ENCODE measurements around the gene ADGRF5. TPM values are rescaled to one million over a fixed set of nuclear protein-coding genes. Genes with fewer than 3 reads are reported as not detected.
A peak's percentile ranks its signal among the peaks of the same experiment; 100 is the strongest.
"Not testable (repeated sequence)": the region's sequence is repeated elsewhere in the genome, so short reads cannot be mapped to it uniquely, and the experiment has no call there.

ADGRF5 gene
- total RNA-seq, 1 donor from 2014 or later = not detected

- no peak for DNase-seq (ENCODE audit: extremely low spot score, unreplicated experiment)
- Mint-ChIP-seq H3K4me1 (ENCODE audit: unreplicated experiment) (peaks cover 10% of the 10 kb centered on the region), H3K27me3 (ENCODE audit: unreplicated experiment) (peaks cover 40% of the 10 kb centered on the region), H3K36me3 (ENCODE audit: unreplicated experiment) (no peaks in the 10 kb centered on the region), H3K4me3 (ENCODE audit: unreplicated experiment) (no peak overlapping the region), H3K9me3 (ENCODE audit: unreplicated experiment) (no peaks in the 10 kb centered on the region), H3K27ac (ENCODE audit: unreplicated experiment) (no peak overlapping the region)
- TF ChIP-seq CTCF (IDR thresholded peaks at IDR 0.05) = no peak
These were observed 70.9 kb downstream of the ADGRF5 start for GRCh38 chr6:46850792-46851191.

GRCh38 chr6:46849361-46849690 is 72.4 kb downstream of the ADGRF5 start:
- H3K36me3 Mint-ChIP-seq (ENCODE audit: unreplicated experiment) = no peaks in the 10 kb centered on the region
- peak overlapping the region; percentile 65 for H3K4me3 Mint-ChIP-seq (ENCODE audit: unreplicated experiment)
- TF ChIP-seq CTCF (IDR thresholded peaks at IDR 0.05) = no peak
- peaks cover 43% of the 10 kb centered on the region for H3K27me3 Mint-ChIP-seq (ENCODE audit: unreplicated experiment)
- no peaks in the 10 kb centered on the region for H3K9me3 Mint-ChIP-seq (ENCODE audit: unreplicated experiment)
- H3K27ac Mint-ChIP-seq (ENCODE audit: unreplicated experiment) = no peak overlapping the region
- DNase-seq (ENCODE audit: extremely low spot score, unreplicated experiment) = no peak
- H3K4me1 Mint-ChIP-seq (ENCODE audit: unreplicated experiment) = peaks cover 10% of the 10 kb centered on the region

- peak; percentile 94 for DNase-seq (ENCODE audit: extremely low spot score, unreplicated experiment)
- Mint-ChIP-seq H3K4me3 (ENCODE audit: unreplicated experiment) (peak overlapping the region; percentile 65), H3K27me3 (ENCODE audit: unreplicated experiment) (peaks cover 39% of the 10 kb centered on the region), H3K27ac (ENCODE audit: unreplicated experiment) (no peak overlapping the region), H3K36me3 (ENCODE audit: unreplicated experiment) (no peaks in the 10 kb centered on the region), H3K9me3 (ENCODE audit: unreplicated experiment) (no peaks in the 10 kb centered on the region), H3K4me1 (ENCODE audit: unreplicated experiment) (peaks cover 10% of the 10 kb centered on the region)
- peak; percentile 99 for TF ChIP-seq CTCF (IDR thresholded peaks at IDR 0.05)
These were observed 72.9 kb downstream of the ADGRF5 start for GRCh38 chr6:46848684-46849360.

GRCh38 chr6:46845126-46845525 is 76.6 kb downstream of the ADGRF5 start:
- TF ChIP-seq CTCF (IDR thresholded peaks at IDR 0.05) = no peak
- Mint-ChIP-seq H3K36me3 (ENCODE audit: unreplicated experiment) (no peaks in the 10 kb centered on the region), H3K27me3 (ENCODE audit: unreplicated experiment) (peaks cover 30% of the 10 kb centered on the region), H3K4me3 (ENCODE audit: unreplicated experiment) (no peak overlapping the region), H3K4me1 (ENCODE audit: unreplicated experiment) (peaks cover 10% of the 10 kb centered on the region), H3K27ac (ENCODE audit: unreplicated experiment) (no peak overlapping the region), H3K9me3 (ENCODE audit: unreplicated experiment) (peaks cover 24% of the 10 kb centered on the region)
- DNase-seq (ENCODE audit: extremely low spot score, unreplicated experiment) = no peak

GRCh38 chr6:46842252-46842846 is 79.4 kb downstream of the ADGRF5 start:
- not testable (repeated sequence) for DNase-seq (ENCODE audit: extremely low spot score, unreplicated experiment); H3K27ac Mint-ChIP-seq (ENCODE audit: unreplicated experiment); H3K4me1 Mint-ChIP-seq (ENCODE audit: unreplicated experiment); H3K4me3 Mint-ChIP-seq (ENCODE audit: unreplicated experiment); H3K36me3 Mint-ChIP-seq (ENCODE audit: unreplicated experiment)
- H3K27me3 Mint-ChIP-seq (ENCODE audit: unreplicated experiment) = peaks cover 16% of the 10 kb centered on the region
- peaks cover 24% of the 10 kb centered on the region for H3K9me3 Mint-ChIP-seq (ENCODE audit: unreplicated experiment)

All from osteocyte (in vitro differentiated cells).